Liver (tissue), 9 donors: Measurements from ENCODE around the gene NAP1L1. TPM values are rescaled to one million over a fixed set of nuclear protein-coding genes. Genes with fewer than 3 reads are reported as not detected.
A peak's percentile ranks its signal among the peaks of the same experiment; 100 is the strongest.

ENCODE experiments used
- DNase-seq: peaks from one replicate; pipeline ENCODE4 v3.0.0-alpha.2; 2017; ENCODE audit warnings: low spot score
- H3K27ac ChIP-seq, 2 donors: one replicate each; pipeline ENCODE4 v1.7.0; 2013; ENCODE audit warnings: inconsistent platforms in 2 of 2, low read length in 2 of 2, control low read depth in 1 of 2, low read depth in 1 of 2, mild to moderate bottlenecking in 1 of 2
- H3K27me3 ChIP-seq, 4 donors: one replicate each; pipeline versions ENCODE4 v1.6.1 to v1.7.0; 2013; ENCODE audit warnings: low read length in 3 of 4, inconsistent platforms in 1 of 4, mild to moderate bottlenecking in 1 of 4, moderate library complexity in 1 of 4; ENCODE audit not compliant: control insufficient read depth in 4 of 4, insufficient read depth in 4 of 4
- H3K36me3 ChIP-seq, 4 donors: one replicate each; pipeline versions ENCODE4 v1.6.1 to v1.7.0; 2013; ENCODE audit warnings: low read length in 3 of 4, mild to moderate bottlenecking in 3 of 4, low read depth in 1 of 4, moderate library complexity in 1 of 4; ENCODE audit not compliant: control insufficient read depth in 4 of 4, insufficient read depth in 3 of 4
- H3K4me1 ChIP-seq, 4 donors: one replicate each; pipeline versions ENCODE4 v1.6.1 to v1.7.0; 2013; ENCODE audit warnings: low read length in 3 of 4, mild to moderate bottlenecking in 3 of 4, moderate library complexity in 1 of 4; ENCODE audit not compliant: control insufficient read depth in 4 of 4, insufficient read depth in 4 of 4
- H3K4me3 ChIP-seq, 3 donors: one replicate each; pipeline versions ENCODE4 v1.6.1 to v1.7.0; 2013; ENCODE audit warnings: low read length in 3 of 3, control low read depth in 1 of 3, low read depth in 1 of 3, mild to moderate bottlenecking in 1 of 3
- H3K9ac ChIP-seq, 2 donors: one replicate each; pipeline ENCODE4 v1.7.0; 2013; ENCODE audit warnings: low read length in 2 of 2, mild to moderate bottlenecking in 2 of 2, moderate library complexity in 2 of 2, control low read depth in 1 of 2, low read depth in 1 of 2
- H3K9me3 ChIP-seq, 4 donors: one replicate each; pipeline versions ENCODE4 v1.6.1 to v1.7.0; 2013; ENCODE audit warnings: low read length in 3 of 4; ENCODE audit not compliant: control insufficient read depth in 4 of 4
- EGR1 ChIP-seq, 2 donors: IDR thresholded peaks; 2 replicates each; pipeline ENCODE4 v1.6.1; 2016 to 2018; ENCODE audit warnings: antibody characterized with exemption in 2 of 2, low read depth in 2 of 2
- FOXA1 ChIP-seq: IDR thresholded peaks from 2 replicates; pipeline ENCODE4 v1.6.1; 2016; ENCODE audit warnings: antibody characterized with exemption
- FOXA2 ChIP-seq: IDR thresholded peaks from 2 replicates; pipeline ENCODE4 v1.6.1; 2016; ENCODE audit warnings: antibody characterized with exemption
- GABPA ChIP-seq, 2 donors: IDR thresholded peaks in 1 of 2; conservative IDR thresholded peaks in 1 of 2; 2 replicates each; pipeline ENCODE4 v1.6.1; 2016; ENCODE audit warnings: antibody characterized with exemption in 2 of 2, mild to moderate bottlenecking in 1 of 2, moderate library complexity in 1 of 2
- HNF4A ChIP-seq, 2 donors: conservative IDR thresholded peaks; 2 replicates each; pipeline ENCODE4 v1.6.1; 2016; ENCODE audit warnings: antibody characterized with exemption in 2 of 2, mild to moderate bottlenecking in 2 of 2
- HNF4G ChIP-seq: IDR thresholded peaks from 2 replicates; pipeline ENCODE4 v1.6.1; 2016; ENCODE audit warnings: antibody characterized with exemption
- JUND ChIP-seq, 2 donors: IDR thresholded peaks; 2 replicates each; pipeline ENCODE4 v1.6.1; 2016; ENCODE audit warnings: antibody characterized with exemption in 2 of 2
- NR2F2 ChIP-seq: IDR thresholded peaks from 2 replicates; pipeline ENCODE4 v1.6.1; 2016; ENCODE audit warnings: antibody characterized with exemption
- RAD21 ChIP-seq, 2 donors: IDR thresholded peaks; 2 replicates each; pipeline ENCODE4 v1.6.1; 2016; ENCODE audit warnings: antibody characterized with exemption in 2 of 2, mild to moderate bottlenecking in 2 of 2
- RXRA ChIP-seq, 2 donors: IDR thresholded peaks; 2 replicates each; pipeline ENCODE4 v1.6.1; 2017 to 2018; ENCODE audit warnings: antibody characterized with exemption in 2 of 2, mild to moderate bottlenecking in 1 of 2
- SP1 ChIP-seq: IDR thresholded peaks from 2 replicates; pipeline ENCODE4 v1.6.1; 2018; ENCODE audit warnings: antibody characterized with exemption, mild to moderate bottlenecking
- TAF1 ChIP-seq: conservative IDR thresholded peaks from 2 replicates; pipeline ENCODE4 v1.6.1; 2016; ENCODE audit warnings: antibody characterized with exemption, mild to moderate bottlenecking
- YY1 ChIP-seq: IDR thresholded peaks from 2 replicates; pipeline ENCODE4 v1.6.1; 2016; ENCODE audit warnings: antibody characterized with exemption, mild to moderate bottlenecking
- WGBS: extraction: QIAGEN DNeasy Blood & Tissue Kit; methylation state at CpG from one replicate; pipeline ENCODE4 v1.1.7; 2013; 5-methylcytosine and 5-hydroxymethylcytosine counted together
- polyA plus RNA-seq, 2 donors: library from polyadenylated mRNA; stranded (reverse) in 1 of 2; unstranded in 1 of 2; fragments of 200-250 nt in 1 of 2; fragments of >200 nt in 1 of 2; fragmentation: Nextera tagmentation in 1 of 2; extraction: Ambion mirVana in 1 of 2; gene quantifications; one replicate each; pipeline versions ENCODE4 v1.2.1 to v1.2.3, GENCODE V29; 2013 to 2015
- total RNA-seq, 2 donors: library from RNA; depleted of rRNA; stranded (reverse); fragments of >200 nt; gene quantifications; one replicate each; pipeline ENCODE4 v1.2.3, GENCODE V29; 2014
- TF ChIP-seq, protein P1 (sequence below): IDR thresholded peaks from 2 replicates; pipeline ENCODE4 v1.6.1; 2016; ENCODE audit warnings: antibody characterized with exemption
- TF ChIP-seq, protein P2 (sequence below): IDR thresholded peaks from 2 replicates; pipeline ENCODE4 v1.6.1; 2016; ENCODE audit warnings: antibody characterized with exemption, mild to moderate bottlenecking
- TF ChIP-seq, protein P3 (sequence below): IDR thresholded peaks from 2 replicates; pipeline ENCODE4 v1.6.1; 2016; ENCODE audit warnings: antibody characterized with exemption
- TF ChIP-seq, protein P4 (sequence below): fragments of 150-350 bp; IDR thresholded peaks from 2 replicates; pipeline ENCODE4 v1.5.1; 2017; ENCODE audit warnings: improper control_type of control experiment, low read depth, low read length; ENCODE audit not compliant: missing input control
- TF ChIP-seq, protein P5 (sequence below): IDR thresholded peaks from 2 replicates; pipeline ENCODE4 v1.6.1; 2016; ENCODE audit warnings: antibody characterized with exemption
- donor health status: healthy.
- donor health status: healthy.
- donor health status: healthy.
- donor health status: healthy.
- donor health status: healthy.

Gene NAP1L1
- total and polyA plus RNA-seq, 4 donors: 36.6 to 74.7 (median 42.4) TPM

DNA sequence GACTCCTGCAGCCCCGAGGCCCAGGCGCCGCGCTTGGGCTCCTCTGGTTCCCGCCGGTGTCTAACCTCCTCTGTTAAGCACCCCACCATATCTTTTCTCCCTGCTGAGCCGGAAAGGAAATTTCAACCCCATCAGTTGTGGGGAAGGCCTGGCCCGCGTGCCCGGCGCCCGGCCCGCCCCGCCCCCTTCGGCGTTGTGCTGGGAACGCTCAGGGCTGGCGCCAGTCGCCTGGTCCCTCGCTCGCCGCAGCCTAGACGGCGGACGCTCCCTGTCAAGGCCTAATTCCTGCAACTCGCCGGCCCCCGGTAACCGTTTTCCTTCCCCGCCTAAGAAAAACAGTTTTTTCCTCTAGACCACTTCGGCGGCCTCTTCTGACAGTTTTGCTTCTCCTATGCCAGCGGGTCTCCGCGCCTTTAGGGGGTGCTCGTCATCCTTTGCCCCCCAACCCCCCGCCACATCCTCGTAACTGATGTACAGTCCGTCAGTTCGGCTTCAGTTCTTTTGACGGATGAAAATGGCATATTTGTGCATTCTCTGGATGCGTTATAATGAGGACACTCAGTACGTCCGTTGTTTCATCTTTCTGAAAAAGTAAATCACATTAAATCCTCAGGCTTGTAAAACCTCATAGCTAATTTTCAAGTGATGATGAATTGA is 506 bp upstream of the NAP1L1 start:
- no peak for DNase-seq
- Histone ChIP-seq H3K4me3 (peak overlapping the region; percentile 81 to 96 (median 86)), H3K36me3 (no peaks in the 10 kb centered on the region), H3K9ac (peak overlapping the region; percentile 43 to 62), H3K9me3 (no peaks in the 10 kb centered on the region), H3K4me1 (peaks cover 4 to 17% (median 8%) of the 10 kb centered on the region in 4 donors), H3K27me3 (no peaks in the 10 kb centered on the region), H3K27ac (peak overlapping the region; percentile 93 to 97)
- 2% methylated on average over 44 of the region's 44 CpGs for WGBS
- TF ChIP-seq RAD21 (IDR thresholded peaks at IDR 0.05) (peak in 1 of 2 donors; percentile 22), YY1 (no peak), GABPA (IDR thresholded peaks at IDR 0.05 in 1 of 2, conservative IDR thresholded peaks at IDR 0.05 in 1 of 2) (peak in 1 of 2 donors; percentile 6)

DNA sequence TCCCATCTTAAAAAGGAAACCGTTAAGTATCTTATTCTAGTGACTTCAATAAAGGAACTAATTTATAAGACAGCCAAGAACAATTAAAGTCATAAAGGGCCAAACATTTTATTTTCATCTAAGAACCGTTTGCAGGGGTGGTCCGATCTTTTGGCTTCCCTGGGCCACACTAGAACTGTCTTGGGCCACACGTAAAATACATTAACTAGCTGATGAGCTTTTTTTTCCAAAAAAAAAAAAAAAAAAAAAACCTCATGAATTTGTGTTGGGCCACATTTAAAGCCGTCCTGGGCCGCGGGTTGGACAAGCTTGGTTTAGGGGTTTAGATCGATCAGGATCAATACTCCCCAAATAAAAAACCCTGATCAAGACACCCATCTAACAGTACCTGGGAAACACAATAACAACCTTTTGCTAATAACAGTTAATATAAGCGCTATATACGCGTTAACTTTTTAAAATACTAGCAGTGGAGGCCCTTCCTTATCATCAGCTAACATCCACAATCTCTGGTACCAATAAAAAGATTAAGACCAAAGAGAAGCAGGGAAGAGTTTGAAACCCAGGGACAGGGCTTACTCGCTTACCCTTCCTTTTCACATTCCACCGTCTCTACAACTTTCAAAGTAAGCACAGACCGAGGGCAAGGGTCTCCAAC is 1.1 kb downstream of the NAP1L1 start:
- H3K4me1 ChIP-seq: peaks cover 4 to 17% (median 8%) of the 10 kb centered on the region in 4 donors
- no peaks in the 10 kb centered on the region for H3K27me3 ChIP-seq
- H3K27ac ChIP-seq: peak overlapping the region; percentile 93 to 97
- H3K9me3 ChIP-seq: no peaks in the 10 kb centered on the region
- peak overlapping the region; percentile 48 to 72 for H3K9ac ChIP-seq
- H3K36me3 ChIP-seq: peaks cover 0 to 3% (median 0%) of the 10 kb centered on the region in 4 donors
- 24% methylated on average over 14 of the region's 14 CpGs for WGBS
- DNase-seq: no peak
- no peak for TF ChIP-seq RAD21 (IDR thresholded peaks at IDR 0.05)
- no peak for TF ChIP-seq FOXA1
- TF ChIP-seq EGR1 (IDR thresholded peaks at IDR 0.05; ENCODE audit: low read depth in 2 of 2): no peak
- no peak for TF ChIP-seq RXRA (IDR thresholded peaks at IDR 0.05)
- TF ChIP-seq, protein P1, sequence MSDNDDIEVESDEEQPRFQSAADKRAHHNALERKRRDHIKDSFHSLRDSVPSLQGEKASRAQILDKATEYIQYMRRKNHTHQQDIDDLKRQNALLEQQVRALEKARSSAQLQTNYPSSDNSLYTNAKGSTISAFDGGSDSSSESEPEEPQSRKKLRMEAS: no peak
- TF ChIP-seq, protein P2, sequence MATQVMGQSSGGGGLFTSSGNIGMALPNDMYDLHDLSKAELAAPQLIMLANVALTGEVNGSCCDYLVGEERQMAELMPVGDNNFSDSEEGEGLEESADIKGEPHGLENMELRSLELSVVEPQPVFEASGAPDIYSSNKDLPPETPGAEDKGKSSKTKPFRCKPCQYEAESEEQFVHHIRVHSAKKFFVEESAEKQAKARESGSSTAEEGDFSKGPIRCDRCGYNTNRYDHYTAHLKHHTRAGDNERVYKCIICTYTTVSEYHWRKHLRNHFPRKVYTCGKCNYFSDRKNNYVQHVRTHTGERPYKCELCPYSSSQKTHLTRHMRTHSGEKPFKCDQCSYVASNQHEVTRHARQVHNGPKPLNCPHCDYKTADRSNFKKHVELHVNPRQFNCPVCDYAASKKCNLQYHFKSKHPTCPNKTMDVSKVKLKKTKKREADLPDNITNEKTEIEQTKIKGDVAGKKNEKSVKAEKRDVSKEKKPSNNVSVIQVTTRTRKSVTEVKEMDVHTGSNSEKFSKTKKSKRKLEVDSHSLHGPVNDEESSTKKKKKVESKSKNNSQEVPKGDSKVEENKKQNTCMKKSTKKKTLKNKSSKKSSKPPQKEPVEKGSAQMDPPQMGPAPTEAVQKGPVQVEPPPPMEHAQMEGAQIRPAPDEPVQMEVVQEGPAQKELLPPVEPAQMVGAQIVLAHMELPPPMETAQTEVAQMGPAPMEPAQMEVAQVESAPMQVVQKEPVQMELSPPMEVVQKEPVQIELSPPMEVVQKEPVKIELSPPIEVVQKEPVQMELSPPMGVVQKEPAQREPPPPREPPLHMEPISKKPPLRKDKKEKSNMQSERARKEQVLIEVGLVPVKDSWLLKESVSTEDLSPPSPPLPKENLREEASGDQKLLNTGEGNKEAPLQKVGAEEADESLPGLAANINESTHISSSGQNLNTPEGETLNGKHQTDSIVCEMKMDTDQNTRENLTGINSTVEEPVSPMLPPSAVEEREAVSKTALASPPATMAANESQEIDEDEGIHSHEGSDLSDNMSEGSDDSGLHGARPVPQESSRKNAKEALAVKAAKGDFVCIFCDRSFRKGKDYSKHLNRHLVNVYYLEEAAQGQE: no peak
- TF ChIP-seq SP1: no peak
- TF ChIP-seq HNF4G: no peak
- TF ChIP-seq FOXA2: no peak
- TF ChIP-seq, protein P3, sequence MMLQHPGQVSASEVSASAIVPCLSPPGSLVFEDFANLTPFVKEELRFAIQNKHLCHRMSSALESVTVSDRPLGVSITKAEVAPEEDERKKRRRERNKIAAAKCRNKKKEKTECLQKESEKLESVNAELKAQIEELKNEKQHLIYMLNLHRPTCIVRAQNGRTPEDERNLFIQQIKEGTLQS: no peak
- no peak for TF ChIP-seq GABPA (IDR thresholded peaks at IDR 0.05 in 1 of 2, conservative IDR thresholded peaks at IDR 0.05 in 1 of 2)
- TF ChIP-seq YY1: no peak
- no peak for TF ChIP-seq NR2F2
- TF ChIP-seq, protein P4, sequence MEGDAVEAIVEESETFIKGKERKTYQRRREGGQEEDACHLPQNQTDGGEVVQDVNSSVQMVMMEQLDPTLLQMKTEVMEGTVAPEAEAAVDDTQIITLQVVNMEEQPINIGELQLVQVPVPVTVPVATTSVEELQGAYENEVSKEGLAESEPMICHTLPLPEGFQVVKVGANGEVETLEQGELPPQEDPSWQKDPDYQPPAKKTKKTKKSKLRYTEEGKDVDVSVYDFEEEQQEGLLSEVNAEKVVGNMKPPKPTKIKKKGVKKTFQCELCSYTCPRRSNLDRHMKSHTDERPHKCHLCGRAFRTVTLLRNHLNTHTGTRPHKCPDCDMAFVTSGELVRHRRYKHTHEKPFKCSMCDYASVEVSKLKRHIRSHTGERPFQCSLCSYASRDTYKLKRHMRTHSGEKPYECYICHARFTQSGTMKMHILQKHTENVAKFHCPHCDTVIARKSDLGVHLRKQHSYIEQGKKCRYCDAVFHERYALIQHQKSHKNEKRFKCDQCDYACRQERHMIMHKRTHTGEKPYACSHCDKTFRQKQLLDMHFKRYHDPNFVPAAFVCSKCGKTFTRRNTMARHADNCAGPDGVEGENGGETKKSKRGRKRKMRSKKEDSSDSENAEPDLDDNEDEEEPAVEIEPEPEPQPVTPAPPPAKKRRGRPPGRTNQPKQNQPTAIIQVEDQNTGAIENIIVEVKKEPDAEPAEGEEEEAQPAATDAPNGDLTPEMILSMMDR: no peak
- TF ChIP-seq JUND (IDR thresholded peaks at IDR 0.05): no peak
- TF ChIP-seq, protein P5, sequence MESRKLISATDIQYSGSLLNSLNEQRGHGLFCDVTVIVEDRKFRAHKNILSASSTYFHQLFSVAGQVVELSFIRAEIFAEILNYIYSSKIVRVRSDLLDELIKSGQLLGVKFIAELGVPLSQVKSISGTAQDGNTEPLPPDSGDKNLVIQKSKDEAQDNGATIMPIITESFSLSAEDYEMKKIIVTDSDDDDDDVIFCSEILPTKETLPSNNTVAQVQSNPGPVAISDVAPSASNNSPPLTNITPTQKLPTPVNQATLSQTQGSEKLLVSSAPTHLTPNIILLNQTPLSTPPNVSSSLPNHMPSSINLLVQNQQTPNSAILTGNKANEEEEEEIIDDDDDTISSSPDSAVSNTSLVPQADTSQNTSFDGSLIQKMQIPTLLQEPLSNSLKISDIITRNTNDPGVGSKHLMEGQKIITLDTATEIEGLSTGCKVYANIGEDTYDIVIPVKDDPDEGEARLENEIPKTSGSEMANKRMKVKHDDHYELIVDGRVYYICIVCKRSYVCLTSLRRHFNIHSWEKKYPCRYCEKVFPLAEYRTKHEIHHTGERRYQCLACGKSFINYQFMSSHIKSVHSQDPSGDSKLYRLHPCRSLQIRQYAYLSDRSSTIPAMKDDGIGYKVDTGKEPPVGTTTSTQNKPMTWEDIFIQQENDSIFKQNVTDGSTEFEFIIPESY: no peak
- no peak for TF ChIP-seq HNF4A (conservative IDR thresholded peaks at IDR 0.05)
- no peak for TF ChIP-seq TAF1
- H3K4me3 ChIP-seq: peak overlapping the region; percentile 72 to 96 (median 86)
